GM10266 (cell line): ENCODE data around the gene PTPMT1.
A peak's percentile ranks its signal among the peaks of the same experiment; 100 is the strongest.
"Not testable (repeated sequence)": the region's sequence is repeated elsewhere in the genome, so short reads cannot be mapped to it uniquely, and the experiment has no call there.

ENCODE experiments used
- DNase-seq: peaks from one replicate; pipeline ENCODE4 v3.0.0; 2012; ENCODE audit errors: extremely low spot score
- TF ChIP-seq, protein P1 (sequence below): IDR thresholded peaks from 2 replicates; pipeline ENCODE4 v1.5.1; 2012; ENCODE audit warnings: mild to moderate bottlenecking, low read depth; ENCODE audit not compliant: control insufficient read depth, insufficient read depth; ENCODE audit errors: missing control alignments

Gene PTPMT1

GRCh38 chr11:47551086-47551485, 14.3 kb upstream of the PTPMT1 start:
- DNase-seq, result peak; percentile 45
- TF ChIP-seq, protein P1, sequence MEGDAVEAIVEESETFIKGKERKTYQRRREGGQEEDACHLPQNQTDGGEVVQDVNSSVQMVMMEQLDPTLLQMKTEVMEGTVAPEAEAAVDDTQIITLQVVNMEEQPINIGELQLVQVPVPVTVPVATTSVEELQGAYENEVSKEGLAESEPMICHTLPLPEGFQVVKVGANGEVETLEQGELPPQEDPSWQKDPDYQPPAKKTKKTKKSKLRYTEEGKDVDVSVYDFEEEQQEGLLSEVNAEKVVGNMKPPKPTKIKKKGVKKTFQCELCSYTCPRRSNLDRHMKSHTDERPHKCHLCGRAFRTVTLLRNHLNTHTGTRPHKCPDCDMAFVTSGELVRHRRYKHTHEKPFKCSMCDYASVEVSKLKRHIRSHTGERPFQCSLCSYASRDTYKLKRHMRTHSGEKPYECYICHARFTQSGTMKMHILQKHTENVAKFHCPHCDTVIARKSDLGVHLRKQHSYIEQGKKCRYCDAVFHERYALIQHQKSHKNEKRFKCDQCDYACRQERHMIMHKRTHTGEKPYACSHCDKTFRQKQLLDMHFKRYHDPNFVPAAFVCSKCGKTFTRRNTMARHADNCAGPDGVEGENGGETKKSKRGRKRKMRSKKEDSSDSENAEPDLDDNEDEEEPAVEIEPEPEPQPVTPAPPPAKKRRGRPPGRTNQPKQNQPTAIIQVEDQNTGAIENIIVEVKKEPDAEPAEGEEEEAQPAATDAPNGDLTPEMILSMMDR, result peak; percentile 32

GRCh38 chr11:47552056-47552565, 13.3 kb upstream of the PTPMT1 start:
- TF ChIP-seq, protein P1, result no peak
- DNase-seq, result no peak

GRCh38 chr11:47552566-47553405, 12.6 kb upstream of the PTPMT1 start, which contains the start of gene CELF1:
CELF1 (minus strand) TSS chr11:47553132; CDS start chr11:47499523, 53,609 bp downstream.
- TF ChIP-seq, protein P1, result peak; percentile 95
- peak; percentile 92 for DNase-seq

DNA sequence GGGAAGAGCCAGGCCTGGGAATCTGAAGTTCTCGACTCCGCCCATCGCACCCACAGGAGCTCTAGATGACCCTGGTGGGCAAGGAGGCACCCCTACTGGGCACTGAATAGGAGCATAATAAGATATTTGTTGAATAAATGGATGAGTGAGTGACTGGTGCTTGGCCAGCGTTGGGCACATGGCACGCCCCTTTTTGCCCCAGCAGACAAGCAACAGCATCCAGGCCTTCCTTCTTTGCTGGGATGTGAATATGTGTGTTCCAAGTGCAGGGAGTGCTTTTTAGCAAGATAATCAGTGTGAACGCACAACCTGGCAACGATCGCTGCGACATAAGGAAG, 12.0 kb upstream of the PTPMT1 start:
- no peak for DNase-seq
- TF ChIP-seq, protein P1, result no peak

GRCh38 chr11:47557004-47557403, 8.4 kb upstream of the PTPMT1 start:
- DNase-seq, result not testable (repeated sequence)

DNA sequence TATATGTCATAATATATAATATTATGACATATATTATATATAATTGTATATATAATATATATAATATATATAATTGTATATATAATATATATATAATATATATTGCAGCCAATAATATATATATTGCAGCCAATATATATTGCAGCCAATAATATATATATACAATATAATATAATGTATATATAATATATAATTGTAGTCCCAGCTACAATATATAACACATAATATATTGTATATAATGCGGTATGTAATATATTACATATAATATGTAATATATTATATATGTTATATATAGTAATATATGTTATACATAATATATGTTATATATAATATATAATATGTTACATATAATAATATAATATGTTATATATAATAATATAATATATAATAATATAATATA, 6.7 kb upstream of the PTPMT1 start:
- no peak for DNase-seq
- TF ChIP-seq, protein P1, result no peak

- no peak for DNase-seq
- TF ChIP-seq, protein P1, result no peak
Measured at GRCh38 chr11:47560426-47560825, 5.0 kb upstream of the PTPMT1 start.

DNA sequence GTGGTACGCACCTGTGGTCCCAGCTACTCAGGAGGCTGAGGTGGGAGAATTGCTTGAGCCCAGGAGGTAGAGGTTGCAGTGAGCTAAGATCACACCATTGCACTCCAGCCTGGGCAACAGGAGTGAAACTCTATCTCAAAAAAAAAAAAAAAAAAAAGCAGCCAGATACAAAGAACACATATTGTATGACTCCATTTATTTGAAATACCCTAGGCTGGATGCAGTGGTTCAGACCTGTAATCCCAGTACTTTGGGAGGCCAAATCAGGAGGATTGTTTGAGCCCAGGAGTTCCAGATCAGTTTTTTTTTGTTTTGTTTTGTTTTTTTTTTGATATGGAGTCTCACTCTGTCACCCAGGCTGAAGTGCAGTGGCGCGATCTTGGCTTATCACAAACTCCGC, 3.0 kb upstream of the PTPMT1 start:
- DNase-seq, result not testable (repeated sequence)

- not testable (repeated sequence) for DNase-seq
Measured at GRCh38 chr11:47564366-47564765, 1.0 kb upstream of the PTPMT1 start.
